Measurements from ENCODE around the gene CXCL8.

GRCh38 chr4:73763877-73764276 is 23.5 kb downstream of the CXCL8 start:
- TF ChIP-seq, protein P1, sequence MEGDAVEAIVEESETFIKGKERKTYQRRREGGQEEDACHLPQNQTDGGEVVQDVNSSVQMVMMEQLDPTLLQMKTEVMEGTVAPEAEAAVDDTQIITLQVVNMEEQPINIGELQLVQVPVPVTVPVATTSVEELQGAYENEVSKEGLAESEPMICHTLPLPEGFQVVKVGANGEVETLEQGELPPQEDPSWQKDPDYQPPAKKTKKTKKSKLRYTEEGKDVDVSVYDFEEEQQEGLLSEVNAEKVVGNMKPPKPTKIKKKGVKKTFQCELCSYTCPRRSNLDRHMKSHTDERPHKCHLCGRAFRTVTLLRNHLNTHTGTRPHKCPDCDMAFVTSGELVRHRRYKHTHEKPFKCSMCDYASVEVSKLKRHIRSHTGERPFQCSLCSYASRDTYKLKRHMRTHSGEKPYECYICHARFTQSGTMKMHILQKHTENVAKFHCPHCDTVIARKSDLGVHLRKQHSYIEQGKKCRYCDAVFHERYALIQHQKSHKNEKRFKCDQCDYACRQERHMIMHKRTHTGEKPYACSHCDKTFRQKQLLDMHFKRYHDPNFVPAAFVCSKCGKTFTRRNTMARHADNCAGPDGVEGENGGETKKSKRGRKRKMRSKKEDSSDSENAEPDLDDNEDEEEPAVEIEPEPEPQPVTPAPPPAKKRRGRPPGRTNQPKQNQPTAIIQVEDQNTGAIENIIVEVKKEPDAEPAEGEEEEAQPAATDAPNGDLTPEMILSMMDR (conservative IDR thresholded peaks at IDR 0.05; ENCODE audit: low read length): no peak
- no peak for TF ChIP-seq EZH2phosphoT487 (IDR thresholded peaks at IDR 0.05; ENCODE audit: borderline replicate concordance)
